ENCODE measurements around the gene COMMD4.
"Not testable (repeated sequence)": the region's sequence is repeated elsewhere in the genome, so short reads cannot be mapped to it uniquely, and the experiment has no call there.

The COMMD4 gene

GRCh38 chr15:75329571-75329970 is 6.3 kb upstream of the COMMD4 start:
- Histone ChIP-seq H3K27ac (no peak overlapping the region), H3K4me3 (IDR thresholded peaks at IDR 0.05; ENCODE audit: insufficient read depth, low read depth, low read length) (no peak overlapping the region), H3K27me3 (ENCODE audit: insufficient read depth, low read depth) (no peaks in the 10 kb centered on the region), H3K4me2 (no peak overlapping the region), H2AFZ (ENCODE audit: low read depth) (no peak overlapping the region), H3K9ac (no peak overlapping the region), H3K4me1 (ENCODE audit: low read depth, poor library complexity, severe bottlenecking) (peaks cover 4% of the 10 kb centered on the region), H3K79me2 (ENCODE audit: insufficient read depth, low read depth) (no peaks in the 10 kb centered on the region), H4K20me1 (ENCODE audit: insufficient read depth) (no peaks in the 10 kb centered on the region), H3K36me3 (ENCODE audit: insufficient read depth) (no peaks in the 10 kb centered on the region)
- no peak for TF ChIP-seq CTCF (conservative IDR thresholded peaks at IDR 0.05; ENCODE audit: low read depth, low read length)

- not testable (repeated sequence) for H3K4me2 ChIP-seq; H4K20me1 ChIP-seq (ENCODE audit: insufficient read depth); H3K36me3 ChIP-seq (ENCODE audit: insufficient read depth); H3K9ac ChIP-seq; H2AFZ ChIP-seq (ENCODE audit: low read depth); H3K27me3 ChIP-seq (ENCODE audit: insufficient read depth, low read depth); H3K4me3 ChIP-seq (IDR thresholded peaks at IDR 0.05; ENCODE audit: insufficient read depth, low read depth, low read length); H3K79me2 ChIP-seq (ENCODE audit: insufficient read depth, low read depth); H3K27ac ChIP-seq
- peaks cover 18% of the 10 kb centered on the region for H3K4me1 ChIP-seq (ENCODE audit: low read depth, poor library complexity, severe bottlenecking)
Observed at GRCh38 chr15:75332093-75332492, 3.8 kb upstream of the COMMD4 start.

- H3K4me1 ChIP-seq (ENCODE audit: low read depth, poor library complexity, severe bottlenecking), result peaks cover 20% of the 10 kb centered on the region
- H2AFZ ChIP-seq (ENCODE audit: low read depth); H3K4me2 ChIP-seq; H4K20me1 ChIP-seq (ENCODE audit: insufficient read depth); H3K36me3 ChIP-seq (ENCODE audit: insufficient read depth); H3K9ac ChIP-seq; H3K4me3 ChIP-seq (IDR thresholded peaks at IDR 0.05; ENCODE audit: insufficient read depth, low read depth, low read length); H3K27ac ChIP-seq; H3K79me2 ChIP-seq (ENCODE audit: insufficient read depth, low read depth); H3K27me3 ChIP-seq (ENCODE audit: insufficient read depth, low read depth): not testable (repeated sequence)
Observed at GRCh38 chr15:75333654-75334419, 2.0 kb upstream of the COMMD4 start.

- no peak for TF ChIP-seq CTCF (conservative IDR thresholded peaks at IDR 0.05; ENCODE audit: low read depth, low read length)
- Histone ChIP-seq H3K36me3 (ENCODE audit: insufficient read depth) (no peaks in the 10 kb centered on the region), H3K4me1 (ENCODE audit: low read depth, poor library complexity, severe bottlenecking) (peaks cover 20% of the 10 kb centered on the region), H3K4me2 (peak overlapping the region; percentile 66), H2AFZ (ENCODE audit: low read depth) (peak overlapping the region; percentile 99), H3K27me3 (ENCODE audit: insufficient read depth, low read depth) (no peaks in the 10 kb centered on the region), H3K27ac (0 out of 2 replicates have a peak overlapping the region, but pooled peaks have one; percentile 25), H3K79me2 (ENCODE audit: insufficient read depth, low read depth) (peaks cover 7% of the 10 kb centered on the region; the same call in 1 of the 2 replicates), H3K9ac (no peak overlapping the region; the same call in 1 of the 2 replicates), H4K20me1 (ENCODE audit: insufficient read depth) (no peaks in the 10 kb centered on the region), H3K4me3 (IDR thresholded peaks at IDR 0.05; ENCODE audit: insufficient read depth, low read depth, low read length) (no peak overlapping the region)
Observed at GRCh38 chr15:75335313-75335704, 554 bp upstream of the COMMD4 start.

GRCh38 chr15:75338661-75339240 is 2.9 kb downstream of the COMMD4 start:
- Histone ChIP-seq H3K4me2 (no peak overlapping the region), H3K9ac (no peak overlapping the region), H3K4me1 (ENCODE audit: low read depth, poor library complexity, severe bottlenecking) (peaks cover 17% of the 10 kb centered on the region), H4K20me1 (ENCODE audit: insufficient read depth) (no peaks in the 10 kb centered on the region), H3K79me2 (ENCODE audit: insufficient read depth, low read depth) (peaks cover 7% of the 10 kb centered on the region; the same call in 1 of the 2 replicates), H3K27ac (no peak overlapping the region), H3K27me3 (ENCODE audit: insufficient read depth, low read depth) (no peaks in the 10 kb centered on the region), H3K4me3 (IDR thresholded peaks at IDR 0.05; ENCODE audit: insufficient read depth, low read depth, low read length) (no peak overlapping the region), H2AFZ (ENCODE audit: low read depth) (no peak overlapping the region), H3K36me3 (ENCODE audit: insufficient read depth) (no peaks in the 10 kb centered on the region)
- TF ChIP-seq CTCF (conservative IDR thresholded peaks at IDR 0.05; ENCODE audit: low read depth, low read length), result no peak

Measured in KMS-11 (cell line).